Smooth muscle cell (in vitro differentiated cells): Measurements from ENCODE around the gene HOXA1. TPM values are rescaled to one million over a fixed set of nuclear protein-coding genes. Genes with fewer than 3 reads are reported as not detected.

Source experiments
- DNase-seq: peaks from one replicate; lab custom pipeline; 2025; ENCODE audit not compliant: unreplicated experiment; lab: John Stamatoyannopoulos, UW
- H2AFZ ChIP-seq: fragments of 200-600 bp; sonication (generic); 2 replicates; pipeline ENCODE4 v1.6.0; 2016; ENCODE audit warnings: antibody characterized with exemption, low read depth, mild to moderate bottlenecking
- H3F3A ChIP-seq: fragments of 200-600 bp; sonication (generic); 2 replicates; pipeline ENCODE4 v1.6.0; 2017; ENCODE audit warnings: antibody characterized with exemption, low read depth
- H3K27ac ChIP-seq: fragments of 200-600 bp; sonication (generic); 2 replicates; pipeline ENCODE4 v1.5.1; 2016; ENCODE audit warnings: low read depth, mild to moderate bottlenecking
- H3K27me3 ChIP-seq: fragments of 200-600 bp; sonication (generic); 2 replicates; pipeline ENCODE4 v1.6.1; 2016; ENCODE audit warnings: low read depth, mild to moderate bottlenecking
- H3K36me3 ChIP-seq: fragments of 200-600 bp; sonication (generic); 2 replicates; pipeline ENCODE4 v1.5.1; 2016; ENCODE audit warnings: low read depth
- H3K4me1 ChIP-seq: fragments of 200-600 bp; sonication (generic); 2 replicates; pipeline ENCODE4 v1.5.1; 2016; ENCODE audit warnings: low read depth
- H3K4me2 ChIP-seq: fragments of 200-600 bp; sonication (generic); 2 replicates; pipeline ENCODE4 v1.6.0; 2016; ENCODE audit warnings: mild to moderate bottlenecking
- H3K4me3 ChIP-seq: fragments of 200-600 bp; sonication (generic); 2 replicates; pipeline ENCODE4 v1.5.1; 2016; ENCODE audit warnings: mild to moderate bottlenecking
- H3K79me2 ChIP-seq: fragments of 200-600 bp; sonication (generic); 2 replicates; pipeline ENCODE4 v1.6.0; 2016; ENCODE audit warnings: low read depth, mild to moderate bottlenecking
- H3K9ac ChIP-seq: fragments of 200-600 bp; sonication (generic); 2 replicates; pipeline ENCODE4 v1.6.0; 2016; ENCODE audit warnings: low read depth
- H3K9me3 ChIP-seq: fragments of 200-600 bp; sonication (generic); replicated peaks from 2 replicates; pipeline ENCODE4 v1.5.1; 2016; ENCODE audit warnings: low read depth
- H4K20me1 ChIP-seq: fragments of 200-600 bp; sonication (generic); 2 replicates; pipeline ENCODE4 v1.6.0; 2016; ENCODE audit warnings: low read depth
- WGBS: methylation state at CpG from one replicate; pipeline ENCODE4 v1.1.7; 2016; ENCODE audit warnings: low lambda C conversion rate; 5-methylcytosine and 5-hydroxymethylcytosine counted together
- polyA plus RNA-seq: library from polyadenylated mRNA; unstranded; fragments of >200 nt; fragmentation: Nextera tagmentation; extraction: Ambion mirVana; gene quantifications from 2 replicates; pipeline ENCODE4 v1.2.1, GENCODE V29; 2016
- total RNA-seq: library from RNA; depleted of rRNA; stranded (reverse); fragments of >200 nt; gene quantifications from 2 replicates; pipeline ENCODE4 v1.2.3, GENCODE V29; 2014
- TF ChIP-seq, protein P1 (sequence below): fragments of 200-600 bp; sonication (generic); IDR thresholded peaks from 2 replicates; pipeline ENCODE4 v1.5.1; 2017; ENCODE audit warnings: borderline replicate concordance, mild to moderate bottlenecking, antibody characterized with exemption; ENCODE audit not compliant: insufficient read depth, poor library complexity, severe bottlenecking

Gene HOXA1
- total and polyA plus RNA-seq, 2 experiments from 2014 or later, result 0.40 TPM; not detected in 1

DNA sequence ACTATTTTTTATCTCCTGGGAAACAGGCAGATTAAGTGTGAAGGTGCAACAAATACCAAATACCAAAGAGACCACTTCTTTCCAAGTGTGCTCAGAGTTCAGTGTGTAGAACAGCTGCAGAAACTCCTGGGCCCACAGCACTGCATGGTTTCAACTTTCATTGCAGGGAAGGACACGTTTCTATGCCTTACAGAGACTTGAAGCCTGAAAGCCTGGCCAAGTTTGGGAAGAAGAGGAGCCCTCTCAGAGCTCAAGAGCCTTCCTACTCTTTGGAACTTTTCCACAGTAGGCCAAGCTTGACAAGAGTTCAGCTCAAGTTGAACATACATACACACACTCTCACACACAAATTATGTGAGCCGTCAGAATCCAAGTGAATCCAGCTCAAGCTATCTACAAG, 32.2 kb upstream of the HOXA1 start:
- H3K79me2 ChIP-seq, result no peaks in the 10 kb centered on the region
- H3K9me3 ChIP-seq, result no peaks in the 10 kb centered on the region
- no peaks in the 10 kb centered on the region for H3F3A ChIP-seq
- TF ChIP-seq, protein P1, sequence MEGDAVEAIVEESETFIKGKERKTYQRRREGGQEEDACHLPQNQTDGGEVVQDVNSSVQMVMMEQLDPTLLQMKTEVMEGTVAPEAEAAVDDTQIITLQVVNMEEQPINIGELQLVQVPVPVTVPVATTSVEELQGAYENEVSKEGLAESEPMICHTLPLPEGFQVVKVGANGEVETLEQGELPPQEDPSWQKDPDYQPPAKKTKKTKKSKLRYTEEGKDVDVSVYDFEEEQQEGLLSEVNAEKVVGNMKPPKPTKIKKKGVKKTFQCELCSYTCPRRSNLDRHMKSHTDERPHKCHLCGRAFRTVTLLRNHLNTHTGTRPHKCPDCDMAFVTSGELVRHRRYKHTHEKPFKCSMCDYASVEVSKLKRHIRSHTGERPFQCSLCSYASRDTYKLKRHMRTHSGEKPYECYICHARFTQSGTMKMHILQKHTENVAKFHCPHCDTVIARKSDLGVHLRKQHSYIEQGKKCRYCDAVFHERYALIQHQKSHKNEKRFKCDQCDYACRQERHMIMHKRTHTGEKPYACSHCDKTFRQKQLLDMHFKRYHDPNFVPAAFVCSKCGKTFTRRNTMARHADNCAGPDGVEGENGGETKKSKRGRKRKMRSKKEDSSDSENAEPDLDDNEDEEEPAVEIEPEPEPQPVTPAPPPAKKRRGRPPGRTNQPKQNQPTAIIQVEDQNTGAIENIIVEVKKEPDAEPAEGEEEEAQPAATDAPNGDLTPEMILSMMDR, result no peak
- no peak overlapping the region for H3K4me3 ChIP-seq
- H4K20me1 ChIP-seq, result no peaks in the 10 kb centered on the region
- H3K4me1 ChIP-seq, result peaks cover 7% of the 10 kb centered on the region
- no peak overlapping the region for H3K4me2 ChIP-seq
- H3K27me3 ChIP-seq, result peaks cover 100% of the 10 kb centered on the region
- no peak overlapping the region for H3K9ac ChIP-seq
- H2AFZ ChIP-seq, result no peak overlapping the region
- WGBS, result 31% methylated on average over 2 of the region's 2 CpGs
- no peak for DNase-seq
- H3K27ac ChIP-seq, result no peak overlapping the region
- H3K36me3 ChIP-seq, result no peaks in the 10 kb centered on the region

DNA sequence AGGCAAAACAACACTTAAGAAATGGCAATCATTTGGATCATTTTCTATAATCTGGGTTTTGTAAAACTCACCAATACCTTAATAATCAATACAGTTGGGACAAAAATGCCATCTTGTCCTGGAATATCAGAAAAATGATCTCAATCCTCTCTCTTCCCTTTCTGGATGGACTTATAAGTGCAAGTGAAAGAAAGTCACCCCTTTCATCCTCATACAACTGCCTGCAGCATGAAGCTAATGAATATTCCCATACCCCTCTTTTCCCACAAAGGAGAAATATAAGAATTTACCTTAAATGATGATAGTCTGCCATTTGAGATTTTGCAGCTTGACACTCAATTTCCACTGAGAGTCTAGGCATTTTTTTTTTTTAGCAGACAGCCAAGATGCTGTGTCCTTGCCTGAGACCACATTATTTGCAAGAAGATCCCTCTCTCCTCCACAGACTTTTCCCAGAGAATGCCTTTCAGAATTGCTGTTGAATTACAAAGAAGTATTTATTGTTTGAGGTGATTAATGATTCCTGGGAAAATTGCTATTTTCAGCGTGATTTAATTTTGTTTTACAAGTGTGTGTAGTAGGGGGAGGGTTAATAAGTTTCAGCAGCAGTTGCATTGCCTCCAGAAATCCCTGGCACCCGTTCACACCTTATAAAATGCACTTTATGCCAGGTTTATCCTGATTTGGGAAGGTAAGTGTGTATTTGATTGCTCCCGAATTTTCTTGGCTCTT, 31.0 kb upstream of the HOXA1 start:
- H3K79me2 ChIP-seq, result no peaks in the 10 kb centered on the region
- DNase-seq, result no peak
- no peak overlapping the region for H3K4me2 ChIP-seq
- peaks cover 7% of the 10 kb centered on the region for H3K4me1 ChIP-seq
- no peak overlapping the region for H3K27ac ChIP-seq
- H3K36me3 ChIP-seq, result no peaks in the 10 kb centered on the region
- no peak overlapping the region for H3K4me3 ChIP-seq
- no peak overlapping the region for H3K9ac ChIP-seq
- 23% methylated on average over 3 of the region's 3 CpGs for WGBS
- no peak overlapping the region for H2AFZ ChIP-seq
- H3K9me3 ChIP-seq, result no peaks in the 10 kb centered on the region
- TF ChIP-seq, protein P1, result no peak
- H4K20me1 ChIP-seq, result no peaks in the 10 kb centered on the region
- peaks cover 100% of the 10 kb centered on the region for H3K27me3 ChIP-seq
- H3F3A ChIP-seq, result no peaks in the 10 kb centered on the region

DNA sequence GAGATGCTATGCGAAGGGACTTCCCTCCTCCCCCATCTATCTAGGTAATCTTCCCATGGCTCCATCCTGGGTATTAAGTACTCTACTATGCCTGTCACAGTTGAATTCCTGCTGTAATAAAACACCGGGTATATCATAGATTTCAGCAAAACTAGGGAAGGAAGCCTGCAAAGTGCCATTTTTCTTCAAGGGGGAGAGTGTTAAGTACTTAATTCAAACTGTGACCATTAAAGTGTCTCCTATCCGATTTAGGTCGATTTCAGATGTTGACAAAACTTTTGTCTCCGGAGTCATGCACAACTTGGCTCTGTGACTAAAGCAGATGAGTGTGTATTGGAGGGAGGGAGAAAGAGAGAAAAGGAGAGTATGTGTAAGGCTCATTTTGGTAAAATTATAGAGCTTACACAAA, 30.2 kb upstream of the HOXA1 start:
- 23% methylated on average over 5 of the region's 5 CpGs for WGBS

More for the DNA sequence above, 30.2 kb upstream of the HOXA1 start:
- H3K4me3 ChIP-seq, result no peak overlapping the region
- H3K4me2 ChIP-seq, result no peak overlapping the region
- TF ChIP-seq, protein P1, result no peak
- peaks cover 3% of the 10 kb centered on the region for H3K4me1 ChIP-seq
- H4K20me1 ChIP-seq, result no peaks in the 10 kb centered on the region
- H2AFZ ChIP-seq, result no peak overlapping the region
- peaks cover 100% of the 10 kb centered on the region for H3K27me3 ChIP-seq
- no peaks in the 10 kb centered on the region for H3K36me3 ChIP-seq
- H3K27ac ChIP-seq, result no peak overlapping the region
- DNase-seq, result no peak
- no peaks in the 10 kb centered on the region for H3K79me2 ChIP-seq
- no peaks in the 10 kb centered on the region for H3F3A ChIP-seq
- H3K9ac ChIP-seq, result no peak overlapping the region
- no peaks in the 10 kb centered on the region for H3K9me3 ChIP-seq
